ENCODE results near the gene MYO1B. TPM values are rescaled to one million over a fixed set of nuclear protein-coding genes. Genes with fewer than 3 reads are reported as not detected.

MYO1B gene
- total RNA-seq, 1 experiment from 2014 or later, result 80.3 TPM

GRCh38 chr2:191209340-191209739, 35.9 kb upstream of the MYO1B start:
- CTCF ChIA-PET, result no interaction called here
- Mint-ChIP-seq H3K9me3 (ENCODE audit: unreplicated experiment) (peaks cover 40% of the 10 kb centered on the region), H3K4me3 (ENCODE audit: unreplicated experiment) (no peak overlapping the region), H3K27me3 (ENCODE audit: insufficient read depth, unreplicated experiment) (no peaks in the 10 kb centered on the region), H3K4me1 (ENCODE audit: low read depth, unreplicated experiment) (no peaks in the 10 kb centered on the region), H3K36me3 (ENCODE audit: insufficient read depth, unreplicated experiment) (no peaks in the 10 kb centered on the region), H3K27ac (ENCODE audit: unreplicated experiment) (no peak overlapping the region)
- H3K4me3 ChIP-seq (ENCODE audit: low read depth, low read length), result no peak overlapping the region
- intact Hi-C loops (cut with micrococcal nuclease; ENCODE audit: unreplicated experiment), result no loop called here
- H3K9me3 ChIP-seq, result no peaks in the 10 kb centered on the region; the same call in none of the 2 replicates
- no peak for DNase-seq
- no peak for TF ChIP-seq CTCF (IDR thresholded peaks at IDR 0.05; ENCODE audit: insufficient read depth in 1 of 2, low read depth in 1 of 2, low read length in 1 of 2, severe bottlenecking in 1 of 2, unreplicated experiment in 1 of 2)
- H3K4me1 ChIP-seq, result no peaks in the 10 kb centered on the region
- no peaks in the 10 kb centered on the region for H3K27me3 ChIP-seq (replicated peaks; ENCODE audit: control insufficient read depth, insufficient read depth, low read length)
- POLR2A ChIA-PET, result no interaction called here
- no peaks in the 10 kb centered on the region for H3K36me3 ChIP-seq (ENCODE audit: control insufficient read depth, insufficient read depth, low read length)
- no TSS peak for BruUV-seq (replicated peaks)

- H3K36me3 Mint-ChIP-seq (ENCODE audit: insufficient read depth, unreplicated experiment), result no peaks in the 10 kb centered on the region
- ChIA-PET POLR2A (no interaction called here), CTCF (no interaction called here)
- no TSS peak for BruUV-seq (replicated peaks)
- no peak overlapping the region for H3K4me3 Mint-ChIP-seq (ENCODE audit: unreplicated experiment)
- peaks cover 8% of the 10 kb centered on the region for H3K4me1 ChIP-seq
- H3K27me3 ChIP-seq (replicated peaks; ENCODE audit: control insufficient read depth, insufficient read depth, low read length), result no peaks in the 10 kb centered on the region
- peaks cover 6% of the 10 kb centered on the region for H3K4me1 Mint-ChIP-seq (ENCODE audit: low read depth, unreplicated experiment)
- no peaks in the 10 kb centered on the region for H3K27me3 Mint-ChIP-seq (ENCODE audit: insufficient read depth, unreplicated experiment)
- no peak overlapping the region for H3K4me3 ChIP-seq (ENCODE audit: low read depth, low read length)
- no peak for DNase-seq
- H3K9me3 Mint-ChIP-seq (ENCODE audit: unreplicated experiment), result peaks cover 25% of the 10 kb centered on the region
- TF ChIP-seq CTCF (IDR thresholded peaks at IDR 0.05; ENCODE audit: insufficient read depth in 1 of 2, low read depth in 1 of 2, low read length in 1 of 2, severe bottlenecking in 1 of 2, unreplicated experiment in 1 of 2), result no peak
- no peaks in the 10 kb centered on the region for H3K36me3 ChIP-seq (ENCODE audit: control insufficient read depth, insufficient read depth, low read length)
- intact Hi-C loops (cut with micrococcal nuclease; ENCODE audit: unreplicated experiment), result no loop called here
- no peak overlapping the region for H3K27ac Mint-ChIP-seq (ENCODE audit: unreplicated experiment)
- no peaks in the 10 kb centered on the region; the same call in none of the 2 replicates for H3K9me3 ChIP-seq
Observed at GRCh38 chr2:191212119-191212518, 33.1 kb upstream of the MYO1B start.

- no peaks in the 10 kb centered on the region for H3K36me3 ChIP-seq (ENCODE audit: control insufficient read depth, insufficient read depth, low read length)
- DNase-seq, result no peak
- ChIA-PET CTCF (no interaction called here), POLR2A (no interaction called here)
- Mint-ChIP-seq H3K36me3 (ENCODE audit: insufficient read depth, unreplicated experiment) (no peaks in the 10 kb centered on the region), H3K27ac (ENCODE audit: unreplicated experiment) (no peak overlapping the region), H3K27me3 (ENCODE audit: insufficient read depth, unreplicated experiment) (no peaks in the 10 kb centered on the region), H3K4me1 (ENCODE audit: low read depth, unreplicated experiment) (peaks cover 6% of the 10 kb centered on the region), H3K9me3 (ENCODE audit: unreplicated experiment) (peaks cover 25% of the 10 kb centered on the region), H3K4me3 (ENCODE audit: unreplicated experiment) (no peak overlapping the region)
- H3K4me3 ChIP-seq (ENCODE audit: low read depth, low read length), result no peak overlapping the region
- H3K4me1 ChIP-seq, result peaks cover 19% of the 10 kb centered on the region
- intact Hi-C loops (cut with micrococcal nuclease; ENCODE audit: unreplicated experiment), result no loop called here
- BruUV-seq (replicated peaks), result no TSS peak
- no peak for TF ChIP-seq CTCF (IDR thresholded peaks at IDR 0.05; ENCODE audit: insufficient read depth in 1 of 2, low read depth in 1 of 2, low read length in 1 of 2, severe bottlenecking in 1 of 2, unreplicated experiment in 1 of 2)
- no peaks in the 10 kb centered on the region for H3K27me3 ChIP-seq (replicated peaks; ENCODE audit: control insufficient read depth, insufficient read depth, low read length)
- no peaks in the 10 kb centered on the region; the same call in none of the 2 replicates for H3K9me3 ChIP-seq
Observed at GRCh38 chr2:191213333-191213732, 31.9 kb upstream of the MYO1B start.
